ENCODE data around the gene SCAF1.

SCAF1 gene

GRCh38 chr19:49691243-49692146, 49.5 kb downstream of the SCAF1 start:
- FAIRE-seq = no peak
- DNase-seq (ENCODE audit: insufficient read length) = no peak

DNA sequence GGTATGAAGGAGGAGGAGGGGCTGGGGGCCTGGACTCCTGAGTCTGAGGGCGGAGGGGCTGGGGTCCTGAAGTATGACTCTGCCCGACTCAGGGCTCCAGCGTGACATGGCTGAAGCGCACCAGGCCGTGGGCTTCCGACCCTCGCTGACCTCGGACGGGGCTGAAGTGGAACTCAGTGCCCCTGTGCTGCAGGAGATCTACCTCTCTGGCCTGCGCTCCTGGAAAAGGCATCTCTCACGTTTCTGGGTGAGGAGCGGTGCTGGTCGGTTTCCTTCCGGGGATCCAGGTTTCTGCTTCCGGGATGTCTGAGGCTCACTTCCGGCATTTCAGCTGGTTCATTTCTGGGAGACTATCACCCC, 50.1 kb downstream of the SCAF1 start:
- FAIRE-seq (no peak), DNase-seq (ENCODE audit: insufficient read length) (no peak)
- TF ChIP-seq TAF1 (IDR thresholded peaks at IDR 0.05; ENCODE audit: borderline replicate concordance, low read depth, low read length) (no peak), POLR2A (IDR thresholded peaks at IDR 0.05; ENCODE audit: low read depth, low read length) (no peak), POLR2AphosphoS5 (IDR thresholded peaks at IDR 0.05; ENCODE audit: low read depth, low read length) (no peak)

More at GRCh38 chr19:49691243-49692146, 49.5 kb downstream of the SCAF1 start:
- TF ChIP-seq TAF1 (IDR thresholded peaks at IDR 0.05; ENCODE audit: borderline replicate concordance, low read depth, low read length) (no peak), POLR2A (IDR thresholded peaks at IDR 0.05; ENCODE audit: low read depth, low read length) (no peak), POLR2AphosphoS5 (IDR thresholded peaks at IDR 0.05; ENCODE audit: low read depth, low read length) (no peak)

- no peak for FAIRE-seq
Observed at GRCh38 chr19:49696115-49696514, 54.1 kb downstream of the SCAF1 start.

DNA sequence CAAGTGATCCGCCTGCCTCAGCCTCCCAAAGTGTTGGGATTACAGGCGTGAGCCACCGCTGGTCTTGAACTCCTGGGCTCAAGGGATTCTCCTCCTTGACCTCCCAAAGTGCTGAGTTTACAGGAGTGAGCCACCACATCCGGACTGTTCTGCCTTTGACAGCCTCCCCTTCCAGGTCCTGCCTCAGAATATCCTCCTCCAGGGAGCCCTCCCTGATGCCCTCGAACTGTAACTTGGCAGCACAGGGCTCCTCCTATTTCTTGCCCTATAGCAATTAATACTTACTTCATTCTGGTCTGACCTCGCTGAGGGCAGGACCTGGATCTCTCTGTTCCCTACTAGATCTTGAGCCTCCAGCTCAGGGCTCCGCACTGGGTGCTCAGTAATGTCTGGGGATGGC, 54.9 kb downstream of the SCAF1 start:
- FAIRE-seq (no peak), DNase-seq (ENCODE audit: insufficient read length) (no peak)
- no peak for TF ChIP-seq POLR2AphosphoS5 (IDR thresholded peaks at IDR 0.05; ENCODE audit: low read depth, low read length)
- no peak for TF ChIP-seq TAF1 (IDR thresholded peaks at IDR 0.05; ENCODE audit: borderline replicate concordance, low read depth, low read length)
- no peak for TF ChIP-seq POLR2A (IDR thresholded peaks at IDR 0.05; ENCODE audit: low read depth, low read length)

More at GRCh38 chr19:49696115-49696514, 54.1 kb downstream of the SCAF1 start:
- TF ChIP-seq POLR2A (IDR thresholded peaks at IDR 0.05; ENCODE audit: low read depth, low read length) (no peak), POLR2AphosphoS5 (IDR thresholded peaks at IDR 0.05; ENCODE audit: low read depth, low read length) (no peak), TAF1 (IDR thresholded peaks at IDR 0.05; ENCODE audit: borderline replicate concordance, low read depth, low read length) (no peak)
- DNase-seq (ENCODE audit: insufficient read length) = no peak

DNA sequence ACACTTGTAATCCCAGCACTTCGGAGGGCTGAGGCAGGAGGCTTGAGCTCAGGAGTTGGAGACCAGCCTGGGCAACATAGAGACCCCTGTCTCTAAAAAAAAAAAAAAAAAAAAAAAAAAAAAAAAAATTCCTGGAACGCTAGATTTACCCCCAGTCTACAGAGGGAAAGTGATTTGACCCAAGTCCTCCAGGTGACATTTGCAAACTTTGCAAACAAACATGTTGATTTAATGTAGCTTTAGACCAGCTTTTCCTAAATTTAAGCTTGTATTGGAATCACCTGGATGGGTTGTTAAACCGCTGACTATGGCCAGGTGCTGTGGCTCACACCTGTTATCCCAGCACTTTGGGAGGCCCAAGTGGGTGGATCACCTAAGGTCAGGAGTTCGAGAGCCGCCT, 57.4 kb downstream of the SCAF1 start:
- FAIRE-seq (no peak), DNase-seq (ENCODE audit: insufficient read length) (no peak)
- TF ChIP-seq POLR2AphosphoS5 (IDR thresholded peaks at IDR 0.05; ENCODE audit: low read depth, low read length) = no peak
- no peak for TF ChIP-seq TAF1 (IDR thresholded peaks at IDR 0.05; ENCODE audit: borderline replicate concordance, low read depth, low read length)
- TF ChIP-seq POLR2A (IDR thresholded peaks at IDR 0.05; ENCODE audit: low read depth, low read length) = no peak

DNA sequence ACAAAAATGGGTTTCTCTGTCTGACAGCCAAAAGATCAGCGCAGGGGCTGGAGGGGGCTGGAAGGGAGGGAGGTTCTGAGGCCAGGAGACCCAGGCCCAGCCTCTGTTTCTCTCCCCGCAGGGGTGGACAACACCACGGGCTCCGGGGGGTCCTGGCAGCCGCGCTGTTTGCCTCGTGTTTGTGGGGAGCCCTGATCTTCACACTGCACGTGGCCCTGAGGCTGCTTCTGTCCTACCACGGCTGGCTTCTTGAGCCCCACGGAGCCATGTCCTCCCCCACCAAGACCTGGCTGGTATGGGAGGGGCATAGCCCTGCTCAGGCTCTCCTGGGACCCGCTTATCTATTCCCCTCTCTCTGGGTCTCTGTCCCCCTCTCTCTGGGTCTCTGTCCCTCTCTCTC, 58.6 kb downstream of the SCAF1 start:
- FAIRE-seq = no peak
- no peak for DNase-seq (ENCODE audit: insufficient read length)
- TF ChIP-seq TAF1 (IDR thresholded peaks at IDR 0.05; ENCODE audit: borderline replicate concordance, low read depth, low read length) (no peak), POLR2A (IDR thresholded peaks at IDR 0.05; ENCODE audit: low read depth, low read length) (no peak), POLR2AphosphoS5 (IDR thresholded peaks at IDR 0.05; ENCODE audit: low read depth, low read length) (no peak)

- no peak for FAIRE-seq
- DNase-seq (ENCODE audit: insufficient read length) = no peak
- TF ChIP-seq POLR2AphosphoS5 (IDR thresholded peaks at IDR 0.05; ENCODE audit: low read depth, low read length) (no peak), POLR2A (IDR thresholded peaks at IDR 0.05; ENCODE audit: low read depth, low read length) (no peak), TAF1 (IDR thresholded peaks at IDR 0.05; ENCODE audit: borderline replicate concordance, low read depth, low read length) (no peak)
Observed at GRCh38 chr19:49701271-49701786, 59.3 kb downstream of the SCAF1 start.

GRCh38 chr19:49704888-49705642, 63.1 kb downstream of the SCAF1 start:
- no peak for FAIRE-seq
- no peak for DNase-seq (ENCODE audit: insufficient read length)
- TF ChIP-seq POLR2A (IDR thresholded peaks at IDR 0.05; ENCODE audit: low read depth, low read length) = no peak
- TF ChIP-seq POLR2AphosphoS5 (IDR thresholded peaks at IDR 0.05; ENCODE audit: low read depth, low read length) = no peak
- no peak for TF ChIP-seq TAF1 (IDR thresholded peaks at IDR 0.05; ENCODE audit: borderline replicate concordance, low read depth, low read length)

- TF ChIP-seq POLR2A (IDR thresholded peaks at IDR 0.05; ENCODE audit: low read depth, low read length) (no peak), POLR2AphosphoS5 (IDR thresholded peaks at IDR 0.05; ENCODE audit: low read depth, low read length) (no peak), TAF1 (IDR thresholded peaks at IDR 0.05; ENCODE audit: borderline replicate concordance, low read depth, low read length) (no peak)
- FAIRE-seq (no peak), DNase-seq (ENCODE audit: insufficient read length) (no peak)
Observed at GRCh38 chr19:49705919-49706318, 63.9 kb downstream of the SCAF1 start.

Data from GM12892 (cell line).